ENCODE data around the gene SEPTIN1.

- no peak for TF ChIP-seq CTCF (IDR thresholded peaks at IDR 0.05)
- no peak for TF ChIP-seq POLR2A (IDR thresholded peaks at IDR 0.05)
These were observed 33.4 kb downstream of the SEPTIN1 start for GRCh38 chr16:30348929-30349328.

All from esophagus squamous epithelium (tissue), 4 donors.